Measurements from ENCODE around the gene DIAPH2. TPM values are rescaled to one million over a fixed set of nuclear protein-coding genes. Genes with fewer than 3 reads are reported as not detected.

The DIAPH2 gene
- total RNA-seq, 1 experiment from 2014 or later: 15.9 TPM

- ChIA-PET CTCF (no interaction called here), POLR2A (no interaction called here)
- Mint-ChIP-seq H3K27me3 (ENCODE audit: low read depth) (no peaks in the 10 kb centered on the region; the same call in 1 of the 2 replicates), H3K4me1 (peaks cover 12% of the 10 kb centered on the region), H3K4me3 (no peak overlapping the region), H3K9me3 (peaks cover 34% of the 10 kb centered on the region), H3K27ac (no peak overlapping the region), H3K36me3 (peaks cover 34% of the 10 kb centered on the region)
- DNase-seq (ENCODE audit: low spot score) (no peak), ATAC-seq (no peak)
- TF ChIP-seq TCF7 (CRISPR knock-in tag; IDR thresholded peaks at IDR 0.05; ENCODE audit: low read depth): no peak
- no peak for TF ChIP-seq GABPB1 (CRISPR knock-in tag; IDR thresholded peaks at IDR 0.05)
- no peak for TF ChIP-seq ATF3 (CRISPR knock-in tag; conservative IDR thresholded peaks at IDR 0.05)
- no peak for TF ChIP-seq ZNF281 (CRISPR knock-in tag; IDR thresholded peaks at IDR 0.05)
- TF ChIP-seq ZNF232 (CRISPR knock-in tag; IDR thresholded peaks at IDR 0.05): no peak
Measured at GRCh38 chrX:97527725-97528124, 843.1 kb downstream of the DIAPH2 start.

- CTCF ChIA-PET: no interaction called here
- no peaks in the 10 kb centered on the region; the same call in 1 of the 2 replicates for H3K27me3 Mint-ChIP-seq (ENCODE audit: low read depth)
- POLR2A ChIA-PET: no interaction called here
- H3K9me3 Mint-ChIP-seq: peaks cover 34% of the 10 kb centered on the region
- peaks cover 8% of the 10 kb centered on the region for H3K4me1 Mint-ChIP-seq
- peaks cover 34% of the 10 kb centered on the region for H3K36me3 Mint-ChIP-seq
- DNase-seq (ENCODE audit: low spot score) (no peak), ATAC-seq (no peak)
- TF ChIP-seq IRF1 (CRISPR knock-in tag; IDR thresholded peaks at IDR 0.05) (no peak), GABPB1 (CRISPR knock-in tag; IDR thresholded peaks at IDR 0.05) (no peak), ZNF512 (CRISPR knock-in tag; IDR thresholded peaks at IDR 0.05; ENCODE audit: borderline replicate concordance) (no peak), FOXP4 (CRISPR knock-in tag; IDR thresholded peaks at IDR 0.05) (no peak), ELF4 (CRISPR knock-in tag; IDR thresholded peaks at IDR 0.05; ENCODE audit: low read depth) (no peak), SOX15 (CRISPR knock-in tag; IDR thresholded peaks at IDR 0.05) (no peak), ZMAT4 (CRISPR knock-in tag; IDR thresholded peaks at IDR 0.05) (no peak), FOXJ3 (CRISPR knock-in tag; IDR thresholded peaks at IDR 0.05; ENCODE audit: borderline replicate concordance) (no peak), CREB1 (CRISPR knock-in tag; IDR thresholded peaks at IDR 0.05) (no peak), HMGA2 (CRISPR knock-in tag; IDR thresholded peaks at IDR 0.05) (no peak), KAT7 (CRISPR knock-in tag; IDR thresholded peaks at IDR 0.05; ENCODE audit: borderline replicate concordance) (no peak), IRF2 (CRISPR knock-in tag; IDR thresholded peaks at IDR 0.05; ENCODE audit: borderline replicate concordance, low read depth) (no peak), GRHL2 (CRISPR knock-in tag; IDR thresholded peaks at IDR 0.05; ENCODE audit: insufficient replicate concordance, severe bottlenecking) (no peak), SMAD4 (CRISPR knock-in tag; IDR thresholded peaks at IDR 0.05) (no peak), CBFB (CRISPR knock-in tag; IDR thresholded peaks at IDR 0.05; ENCODE audit: low read depth) (no peak), RORB (CRISPR knock-in tag; IDR thresholded peaks at IDR 0.05) (no peak), E2F1 (CRISPR knock-in tag; IDR thresholded peaks at IDR 0.05) (no peak), FOXP1 (CRISPR knock-in tag; IDR thresholded peaks at IDR 0.05; ENCODE audit: borderline replicate concordance) (no peak), EMX1 (CRISPR knock-in tag; IDR thresholded peaks at IDR 0.05) (no peak), RELA (CRISPR knock-in tag; IDR thresholded peaks at IDR 0.05; ENCODE audit: borderline replicate concordance) (no peak)
- no peak overlapping the region for H3K27ac Mint-ChIP-seq
- no peak overlapping the region for H3K4me3 Mint-ChIP-seq
Measured at GRCh38 chrX:97529536-97530200, 845.0 kb downstream of the DIAPH2 start.
